Left lung (tissue), 10 donors: ENCODE data around the gene PRKG1. TPM values are rescaled to one million over a fixed set of nuclear protein-coding genes. Genes with fewer than 3 reads are reported as not detected.

Source experiments
- ATAC-seq: fragments of 200-7000 bp; cut with Tn5 transposase; one replicate; pipeline ENCODE4 v1.9.1; 2020; ENCODE audit warnings: moderate library complexity
- DNase-seq, 4 donors: peaks; one replicate each; pipeline ENCODE4 v3.0.0-alpha.2; 2013 to 2020
- H3K27ac ChIP-seq, 2 donors: fragments of 200-600 bp; sonication (generic) in 1 of 2; one replicate each; pipeline versions ENCODE4 v1.5.0 to v1.8.0; 2020 to 2021
- H3K27me3 ChIP-seq, 2 donors: fragments of 200-600 bp; sonication (generic) in 1 of 2; one replicate each; pipeline versions ENCODE4 v1.5.0 to v1.8.0; 2020 to 2021
- H3K36me3 ChIP-seq, 2 donors: fragments of 200-600 bp; sonication (generic) in 1 of 2; one replicate each; pipeline versions ENCODE4 v1.5.0 to v1.8.0; 2020 to 2021
- H3K4me1 ChIP-seq, 2 donors: fragments of 200-600 bp; one replicate each; pipeline ENCODE4 v1.8.0; 2021
- H3K4me3 ChIP-seq, 2 donors: fragments of 200-600 bp; sonication (generic) in 1 of 2; one replicate each; pipeline versions ENCODE4 v1.5.0 to v1.8.0; 2020 to 2021; ENCODE audit warnings: mild to moderate bottlenecking in 1 of 2
- H3K9me3 ChIP-seq, 2 donors: fragments of 200-600 bp; sonication (generic) in 1 of 2; one replicate each; pipeline versions ENCODE4 v1.5.0 to v1.8.0; 2020 to 2021
- CTCF ChIP-seq, 2 donors: fragments of 200-600 bp; sonication (generic) in 1 of 2; IDR thresholded peaks; one replicate each; pipeline versions ENCODE4 v1.5.0 to v1.8.0; 2021; ENCODE audit warnings: antibody characterized with exemption in 2 of 2
- intact Hi-C, 2 donors: fragments of 100-400 bp; cut with DNase I; formaldehyde crosslinking; loops; one replicate each; pipeline versions ENCODE4 v1.11.2 to v1.14.2; 2022
- polyA plus RNA-seq, 6 donors: library from polyadenylated mRNA; unstranded; fragments of 120-200 nt; gene quantifications; one replicate each; pipeline ENCODE4 v1.2.1, GENCODE V29; 2013; ENCODE audit not compliant: insufficient read length in 6 of 6
- total RNA-seq, 2 donors: library from RNA; stranded (reverse); fragmentation: NEBNext Ultra II Directional; extraction: Animal tissue kit (Norgen Biotek cat#: 25700); gene quantifications; one replicate each; pipeline ENCODE4 v1.2.1, GENCODE V29; 2021
- donor health status: DM: no; HTN: yes; CAD: no.
- donor health status: DM: no; HTN: no; CAD: no.

The PRKG1 gene
- total and polyA plus RNA-seq, 8 donors, result 15.6 to 29.0 (median 17.8) TPM

- H3K9me3 ChIP-seq, result no peaks in the 10 kb centered on the region
- intact Hi-C loops, result no loop called here
- ATAC-seq, result peak; percentile 48
- DNase-seq, result no peak
- TF ChIP-seq CTCF (IDR thresholded peaks at IDR 0.05), result no peak
- H3K36me3 ChIP-seq, result peaks cover 0 to 2% of the 10 kb centered on the region in 2 donors
- H3K4me1 ChIP-seq, result peaks cover 0 to 4% of the 10 kb centered on the region in 2 donors
- H3K4me3 ChIP-seq, result no peak overlapping the region
- no peaks in the 10 kb centered on the region for H3K27me3 ChIP-seq
- no peak overlapping the region for H3K27ac ChIP-seq
Measured at GRCh38 chr10:52252307-52252706, 1178.0 kb downstream of the PRKG1 start.

GRCh38 chr10:52256832-52257691, 1182.8 kb downstream of the PRKG1 start:
- peak; percentile 92 for ATAC-seq
- H3K36me3 ChIP-seq, result peaks cover 0 to 2% of the 10 kb centered on the region in 2 donors
- peaks cover 0 to 4% of the 10 kb centered on the region in 2 donors for H3K4me1 ChIP-seq
- no peak overlapping the region for H3K4me3 ChIP-seq
- H3K27me3 ChIP-seq, result no peaks in the 10 kb centered on the region
- intact Hi-C loops, result no loop called here
- DNase-seq, result peak in 1 of 4 donors; percentile 41
- no peak for TF ChIP-seq CTCF (IDR thresholded peaks at IDR 0.05)
- peak overlapping the region; percentile 57 to 65 for H3K27ac ChIP-seq
- H3K9me3 ChIP-seq, result no peaks in the 10 kb centered on the region

- intact Hi-C loops, result no loop called here
- Histone ChIP-seq H3K27ac (no peak overlapping the region), H3K27me3 (no peaks in the 10 kb centered on the region), H3K36me3 (peaks cover 0 to 2% of the 10 kb centered on the region in 2 donors), H3K4me3 (no peak overlapping the region), H3K4me1 (peaks cover 0 to 4% of the 10 kb centered on the region in 2 donors), H3K9me3 (no peaks in the 10 kb centered on the region)
- DNase-seq (no peak), ATAC-seq (no peak)
- TF ChIP-seq CTCF (IDR thresholded peaks at IDR 0.05), result no peak
Measured at GRCh38 chr10:52257692-52258075, 1183.4 kb downstream of the PRKG1 start.

GRCh38 chr10:52258799-52259425, 1184.6 kb downstream of the PRKG1 start:
- H3K4me1 ChIP-seq, result peaks cover 0 to 4% of the 10 kb centered on the region in 2 donors
- H3K9me3 ChIP-seq, result no peaks in the 10 kb centered on the region
- intact Hi-C loops, result no loop called here
- peaks cover 0 to 2% of the 10 kb centered on the region in 2 donors for H3K36me3 ChIP-seq
- H3K27me3 ChIP-seq, result no peaks in the 10 kb centered on the region
- TF ChIP-seq CTCF (IDR thresholded peaks at IDR 0.05), result no peak
- DNase-seq (no peak), ATAC-seq (no peak)
- no peak overlapping the region for H3K27ac ChIP-seq
- H3K4me3 ChIP-seq, result no peak overlapping the region

- H3K4me3 ChIP-seq, result no peak overlapping the region
- H3K9me3 ChIP-seq, result no peaks in the 10 kb centered on the region
- ATAC-seq (no peak), DNase-seq (no peak)
- H3K36me3 ChIP-seq, result peaks cover 0 to 2% of the 10 kb centered on the region in 2 donors
- peaks cover 0 to 4% of the 10 kb centered on the region in 2 donors for H3K4me1 ChIP-seq
- intact Hi-C loops, result no loop called here
- H3K27me3 ChIP-seq, result no peaks in the 10 kb centered on the region
- no peak overlapping the region for H3K27ac ChIP-seq
- TF ChIP-seq CTCF (IDR thresholded peaks at IDR 0.05), result no peak
Measured at GRCh38 chr10:52259426-52259812, 1185.1 kb downstream of the PRKG1 start.
